ENCODE data around the gene CHID1. TPM values are rescaled to one million over a fixed set of nuclear protein-coding genes. Genes with fewer than 3 reads are reported as not detected.

Gene CHID1
- total RNA-seq = 38.3 and 45.3 TPM in 2 replicates

DNA sequence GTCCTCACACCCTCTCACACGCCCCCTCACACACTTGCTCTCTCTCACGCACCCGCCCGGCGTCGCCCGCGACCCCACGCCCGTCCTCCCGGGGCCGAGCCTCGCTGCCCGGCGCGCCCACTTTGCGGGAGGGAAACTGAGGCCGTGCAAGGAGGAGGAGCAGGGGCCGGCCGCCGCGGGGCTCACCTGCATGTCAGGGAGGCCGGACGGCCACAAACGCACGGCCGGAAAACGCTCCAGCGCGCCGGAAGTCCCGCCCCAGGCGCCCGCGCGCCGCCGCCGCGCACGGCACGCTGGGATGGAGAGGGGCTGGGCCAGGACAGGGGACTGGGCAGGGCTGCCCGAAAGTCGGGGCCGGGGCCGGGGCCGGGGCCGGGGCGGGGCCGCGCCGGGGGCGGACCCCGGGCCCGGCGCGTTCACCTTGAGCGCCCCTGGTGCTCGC lies at the start of gene CHID1:
CHID1 (minus strand) TSS at position 222 of the 442 bp plus-strand sequence. CDS start 5,994 bp downstream, outside the sequence.

GRCh38 chr11:925496-926301 lies 15.1 kb upstream of the CHID1 start, which contains the start of gene AP2A2:
AP2A2 (plus strand) TSS chr11:925870; CDS start chr11:926022, 152 bp downstream.

GRCh38 chr11:842370-843002 lies 68.1 kb downstream of the CHID1 start, which contains the start of the genes POLR2L and TSPAN4:
POLR2L (minus strand) TSS chr11:842529; CDS start chr11:842508, 21 bp downstream.
TSPAN4 (plus strand) TSS chr11:842852; CDS start chr11:850305, 7,453 bp downstream.

DNA sequence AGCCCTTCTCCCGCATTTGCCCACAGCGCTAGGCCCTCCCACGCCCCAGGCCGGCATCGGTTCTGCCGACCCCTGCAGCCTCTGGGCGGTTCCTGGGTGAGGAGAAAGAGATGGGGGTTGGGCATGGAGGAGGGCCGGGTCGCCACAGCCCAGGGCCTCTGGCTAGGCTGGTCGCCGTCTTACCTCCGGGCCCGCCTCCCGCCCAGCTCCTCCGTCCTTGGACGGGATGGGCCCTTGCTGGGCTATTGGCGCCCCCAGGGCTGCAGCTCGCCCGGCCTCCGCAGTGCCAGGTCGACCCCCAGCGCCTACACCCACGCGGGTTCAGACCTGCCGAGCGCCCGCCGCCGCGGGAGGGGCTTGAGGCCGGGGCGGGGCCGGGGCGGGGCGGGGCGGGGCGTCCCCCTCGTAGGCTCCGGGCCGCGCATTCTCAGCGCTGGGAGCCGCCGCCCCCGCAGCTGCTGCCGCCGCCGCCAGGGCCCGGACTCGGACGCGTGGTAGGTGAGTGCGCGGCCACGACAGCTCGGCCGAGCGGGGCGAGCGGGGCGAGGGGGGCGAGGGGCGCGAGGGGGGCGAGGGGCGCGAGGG lies 78.0 kb downstream of the CHID1 start, which contains the start of gene CD151:
CD151 (plus strand) TSS at position 424 of the 585 bp plus-strand sequence. CDS start 3,118 bp downstream, outside the sequence.

GRCh38 chr11:827897-828192 lies 82.8 kb downstream of the CHID1 start, which contains the start of gene CRACR2B:
CRACR2B (plus strand) TSS chr11:827919; CDS start chr11:828608, 689 bp downstream.

DNA sequence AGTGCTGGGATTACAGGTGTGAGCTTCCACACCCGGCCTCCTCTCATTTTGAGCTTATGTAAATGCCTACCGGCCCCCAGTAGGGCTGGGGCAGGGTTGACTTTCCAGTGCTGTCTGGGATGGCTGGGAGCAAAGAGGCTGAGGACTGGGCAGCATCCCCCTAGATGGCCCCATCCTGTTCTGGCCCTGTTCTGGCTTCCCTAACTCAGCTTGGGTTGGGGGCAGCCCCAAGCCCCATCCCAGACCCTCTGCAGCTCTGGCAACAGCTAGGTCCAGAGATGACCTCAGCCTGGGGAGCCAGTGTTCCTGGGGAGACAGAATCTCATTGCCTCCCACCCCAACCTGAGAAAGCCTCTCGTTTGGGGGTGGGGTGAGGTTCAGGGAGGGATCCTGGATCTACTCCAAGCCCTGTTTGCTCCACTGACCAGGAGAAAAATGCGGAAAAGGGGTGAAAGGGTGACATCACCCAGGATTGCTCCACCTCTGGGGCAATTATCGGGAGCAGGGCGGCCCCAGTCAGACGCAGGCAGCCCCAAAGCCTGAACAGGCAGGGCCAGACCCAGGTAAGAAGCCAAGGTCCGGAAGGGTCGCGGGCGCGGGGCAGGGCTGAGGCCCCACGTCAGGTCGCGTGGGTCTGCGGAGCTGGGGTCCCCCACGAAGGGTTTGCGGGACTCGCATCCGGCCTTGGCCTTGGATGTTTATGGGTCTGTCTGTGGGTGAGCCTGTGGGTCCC lies 92.0 kb downstream of the CHID1 start, which contains the start of gene PNPLA2:
PNPLA2 (plus strand) TSS at position 519 of the 733 bp plus-strand sequence. CDS start 805 bp downstream, outside the sequence.

Small RNA genes within 50 kb of the gene (small RNA-seq; reads per million reads assigned to genes)
- not detected for gene RNU6-1025P

Other genes starting within 250 kb of the CHID1 start
- gene DEAF1, start 215.6 kb downstream of the CHID1 start, total RNA-seq = 41.0 and 42.6 TPM in 2 replicates
- gene TMEM80, start 215.0 kb downstream of the CHID1 start, total RNA-seq = 10.8 and 13.1 TPM in 2 replicates
- gene EPS8L2, start 204.6 kb downstream of the CHID1 start, total RNA-seq = 2.7 and 2.9 TPM in 2 replicates
- gene TALDO1, start 163.3 kb downstream of the CHID1 start, total RNA-seq = 243 and 266 TPM in 2 replicates
- 38.7 and 52.0 TPM in 2 replicates for gene GATD1, start 133.3 kb downstream of the CHID1 start, total RNA-seq
- 0.53 and 1.4 TPM in 2 replicates for gene CEND1, start 120.7 kb downstream of the CHID1 start, total RNA-seq
- gene SLC25A22, start 112.5 kb downstream of the CHID1 start, total RNA-seq = 11.6 and 13.6 TPM in 2 replicates
- gene PIDD1, start 105.6 kb downstream of the CHID1 start, total RNA-seq = 11.1 and 11.3 TPM in 2 replicates
- 212 and 248 TPM in 2 replicates for gene RPLP2, start 100.8 kb downstream of the CHID1 start, total RNA-seq
- 27.0 and 34.1 TPM in 2 replicates for gene PNPLA2, start 91.9 kb downstream of the CHID1 start, total RNA-seq
- 4.1 and 5.6 TPM in 2 replicates for gene CRACR2B, start 82.9 kb downstream of the CHID1 start, total RNA-seq
- 285 and 314 TPM in 2 replicates for gene CD151, start 77.9 kb downstream of the CHID1 start, total RNA-seq
- gene POLR2L, start 68.3 kb downstream of the CHID1 start, total RNA-seq = 99.7 and 114 TPM in 2 replicates
- 84.0 and 93.8 TPM in 2 replicates for gene TSPAN4, start 68.0 kb downstream of the CHID1 start, total RNA-seq
- 81.3 and 86.6 TPM in 2 replicates for gene AP2A2, start 15.1 kb upstream of the CHID1 start, total RNA-seq
- gene MUC6, start 125.9 kb upstream of the CHID1 start, total RNA-seq = not detected in 2 replicates
- not detected in 2 replicates for gene MUC2, start 164.1 kb upstream of the CHID1 start, total RNA-seq
- gene MUC5AC, start 247.1 kb upstream of the CHID1 start, total RNA-seq = not detected in 2 replicates

Measured in thoracic aorta endothelial cell (primary cell).